ENCODE data around the gene BCAR3. TPM values are rescaled to one million over a fixed set of nuclear protein-coding genes. Genes with fewer than 3 reads are reported as not detected.
A peak's percentile ranks its signal among the peaks of the same experiment; 100 is the strongest.

Gene BCAR3
- total RNA-seq, 1 donor from 2014 or later: 22.8 TPM

DNA sequence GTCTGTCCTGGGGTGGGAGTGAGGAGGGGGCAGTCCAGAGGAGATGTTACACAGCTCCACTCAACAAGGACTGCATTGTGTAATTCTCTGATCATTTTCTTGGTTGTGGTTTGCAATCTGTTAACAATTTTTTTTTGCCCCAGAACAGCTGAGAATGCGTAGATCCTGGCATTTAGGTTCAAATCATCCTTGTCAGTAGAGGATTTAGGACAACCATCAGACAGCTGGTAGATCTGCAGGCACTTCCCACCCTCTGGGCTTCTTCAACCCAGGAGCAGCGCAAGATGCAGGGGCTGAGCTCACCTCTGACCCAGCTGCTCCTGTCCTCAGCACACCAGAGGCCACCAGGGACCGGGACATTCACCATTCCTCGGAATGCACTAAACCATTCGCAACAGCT lies 13.5 kb downstream of the BCAR3 start:
- intact Hi-C loops (cut with DNase I): no loop called here
- H3K27ac ChIP-seq: no peak overlapping the region
- H3K27me3 ChIP-seq: no peaks in the 10 kb centered on the region
- peaks cover 65% of the 10 kb centered on the region for H3K4me1 ChIP-seq
- DNase-seq (ENCODE audit: extremely low spot score in 2 of 2): no peak
- no peak overlapping the region for H3K4me3 ChIP-seq
- TF ChIP-seq POLR2A (IDR thresholded peaks at IDR 0.05): no peak
- TF ChIP-seq CTCF (IDR thresholded peaks at IDR 0.05): no peak
- no peak for TF ChIP-seq POLR2AphosphoS5 (IDR thresholded peaks at IDR 0.05; ENCODE audit: insufficient read depth in 1 of 2, low read depth in 1 of 2)
- H3K36me3 ChIP-seq: no peaks in the 10 kb centered on the region
- H3K9me3 ChIP-seq: no peaks in the 10 kb centered on the region

GRCh38 chr1:93667642-93668041 lies 14.0 kb downstream of the BCAR3 start:
- TF ChIP-seq POLR2A (IDR thresholded peaks at IDR 0.05) (no peak), CTCF (IDR thresholded peaks at IDR 0.05) (no peak), POLR2AphosphoS5 (IDR thresholded peaks at IDR 0.05; ENCODE audit: insufficient read depth in 1 of 2, low read depth in 1 of 2) (no peak)

GRCh38 chr1:93666613-93667384 lies 14.8 kb downstream of the BCAR3 start:
- no peak for DNase-seq (ENCODE audit: extremely low spot score in 2 of 2)
- intact Hi-C loops (cut with DNase I): no loop called here
- H3K36me3 ChIP-seq: no peaks in the 10 kb centered on the region
- H3K4me1 ChIP-seq: peaks cover 64% of the 10 kb centered on the region
- H3K9me3 ChIP-seq: no peaks in the 10 kb centered on the region
- H3K27ac ChIP-seq: no peak overlapping the region
- H3K4me3 ChIP-seq: no peak overlapping the region
- TF ChIP-seq POLR2AphosphoS5 (IDR thresholded peaks at IDR 0.05; ENCODE audit: insufficient read depth in 1 of 2, low read depth in 1 of 2): peak in 1 of 2 donors; percentile 45
- no peak for TF ChIP-seq POLR2A (IDR thresholded peaks at IDR 0.05)
- no peak for TF ChIP-seq CTCF (IDR thresholded peaks at IDR 0.05)
- H3K27me3 ChIP-seq: no peaks in the 10 kb centered on the region

More at GRCh38 chr1:93667642-93668041, 14.0 kb downstream of the BCAR3 start:
- no peaks in the 10 kb centered on the region for H3K9me3 ChIP-seq
- no peaks in the 10 kb centered on the region for H3K27me3 ChIP-seq
- H3K36me3 ChIP-seq: no peaks in the 10 kb centered on the region
- H3K27ac ChIP-seq: no peak overlapping the region
- no peak for DNase-seq (ENCODE audit: extremely low spot score in 2 of 2)
- peaks cover 64% of the 10 kb centered on the region for H3K4me1 ChIP-seq
- H3K4me3 ChIP-seq: no peak overlapping the region
- intact Hi-C loops (cut with DNase I): no loop called here

GRCh38 chr1:93665015-93665414 lies 16.6 kb downstream of the BCAR3 start:
- Histone ChIP-seq H3K36me3 (no peaks in the 10 kb centered on the region), H3K27ac (peak overlapping the region; percentile 47), H3K27me3 (no peaks in the 10 kb centered on the region), H3K9me3 (no peaks in the 10 kb centered on the region), H3K4me1 (peaks cover 64% of the 10 kb centered on the region), H3K4me3 (no peak overlapping the region)
- DNase-seq (ENCODE audit: extremely low spot score in 2 of 2): peak in 1 of 2 donors; percentile 67
- intact Hi-C loops (cut with DNase I): no loop called here
- no peak for TF ChIP-seq POLR2AphosphoS5 (IDR thresholded peaks at IDR 0.05; ENCODE audit: insufficient read depth in 1 of 2, low read depth in 1 of 2)
- no peak for TF ChIP-seq POLR2A (IDR thresholded peaks at IDR 0.05)
- no peak for TF ChIP-seq CTCF (IDR thresholded peaks at IDR 0.05)

DNA sequence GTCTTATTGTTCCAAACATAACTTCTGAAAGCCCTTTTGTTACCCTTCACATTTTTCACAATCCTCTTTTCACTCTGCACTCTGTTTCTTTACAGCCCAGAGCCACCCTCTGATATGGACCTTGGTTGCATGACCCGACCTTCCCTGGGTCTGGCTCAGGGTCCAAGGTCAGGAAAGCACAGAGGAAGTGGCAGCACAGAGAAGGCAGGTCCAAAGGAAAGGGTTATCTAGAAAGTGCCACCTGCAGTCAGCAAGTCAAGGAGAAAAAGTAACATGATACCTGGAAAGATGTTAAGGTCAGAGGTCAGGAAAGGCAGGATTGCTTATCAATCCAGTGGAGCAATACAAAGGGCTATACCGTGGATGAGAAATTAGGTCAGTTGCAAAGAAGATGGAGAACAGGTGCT lies 18.4 kb downstream of the BCAR3 start:
- intact Hi-C loops (cut with DNase I): no loop called here
- H3K27me3 ChIP-seq: no peaks in the 10 kb centered on the region
- H3K36me3 ChIP-seq: no peaks in the 10 kb centered on the region
- H3K4me1 ChIP-seq: peaks cover 54% of the 10 kb centered on the region
- H3K27ac ChIP-seq: no peak overlapping the region
- no peak for DNase-seq (ENCODE audit: extremely low spot score in 2 of 2)
- TF ChIP-seq POLR2AphosphoS5 (IDR thresholded peaks at IDR 0.05; ENCODE audit: insufficient read depth in 1 of 2, low read depth in 1 of 2): no peak
- TF ChIP-seq CTCF (IDR thresholded peaks at IDR 0.05): no peak
- no peak for TF ChIP-seq POLR2A (IDR thresholded peaks at IDR 0.05)
- H3K4me3 ChIP-seq: no peak overlapping the region
- no peaks in the 10 kb centered on the region for H3K9me3 ChIP-seq

All from vagina (tissue), 2 donors.